Thyroid gland (tissue), 4 donors: ENCODE results near the gene SCN4A.

Experiments
- CTCF ChIP-seq, 6 experiments: fragments of 200-600 bp in 3 of 6; fragments of 450-650 bp in 3 of 6; sonication (generic) in 3 of 6; IDR thresholded peaks; one replicate each; pipeline ENCODE4 v1.5.1; 2016 to 2019; ENCODE audit warnings: antibody characterized with exemption in 6 of 6, mild to moderate bottlenecking in 2 of 6, inconsistent platforms in 1 of 6, moderate library complexity in 1 of 6
- POLR2A ChIP-seq, 2 donors: fragments of 450-650 bp; IDR thresholded peaks; one replicate each; pipeline ENCODE4 v1.6.1; 2017; ENCODE audit warnings: antibody characterized with exemption in 2 of 2, mild to moderate bottlenecking in 2 of 2, moderate library complexity in 1 of 2

DNA sequence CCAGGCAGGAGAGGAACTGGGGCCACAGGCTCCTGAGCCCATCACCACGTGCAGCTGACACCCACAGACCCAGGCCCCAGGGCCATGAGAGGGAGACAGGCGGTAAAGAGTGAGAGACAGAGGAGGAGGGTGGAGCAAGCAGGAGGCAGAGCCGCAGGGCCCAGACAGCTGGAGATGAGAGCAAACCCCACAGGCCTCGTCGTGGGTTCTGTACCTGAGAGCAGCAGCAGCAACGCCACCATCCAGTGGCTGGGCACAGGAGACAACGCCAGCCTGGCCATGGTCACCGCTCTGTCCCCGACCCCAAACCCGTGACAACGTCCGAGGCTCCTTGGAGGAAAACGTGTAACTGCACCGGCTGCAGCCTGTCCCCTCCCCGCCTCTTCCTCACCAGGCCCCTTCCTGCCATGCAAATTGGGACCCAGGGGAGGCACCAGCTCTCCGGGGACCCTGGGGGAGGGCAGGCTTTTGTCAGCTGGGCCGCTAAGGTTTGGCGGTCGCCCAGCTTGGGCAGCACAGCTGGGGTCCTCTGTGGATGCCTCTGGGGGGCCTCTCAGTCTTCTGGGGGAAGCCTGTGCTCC, 40.6 kb downstream of the SCN4A start, which contains the start of gene CD79B:
- TF ChIP-seq CTCF (IDR thresholded peaks at IDR 0.05) (no peak), POLR2A (IDR thresholded peaks at IDR 0.05) (no peak)
